T-helper 1 cell treated with Interleukin-12 subunit alpha and Interleukin-12 subunit beta and Interleukin-4 antibody, amounts not matched to agents 30 μg/mL and 1 μg/mL, for 36 hours (primary cell): ENCODE data around the gene CACNA2D3.

Source experiments
- H3K27ac Mint-ChIP-seq: one replicate; pipeline ENCODE4 v1.8.0; 2021; ENCODE audit warnings: mild to moderate bottlenecking, mixed read lengths
- H3K27me3 Mint-ChIP-seq: one replicate; pipeline ENCODE4 v1.8.0; 2021; ENCODE audit warnings: low read depth, mixed read lengths
- H3K36me3 Mint-ChIP-seq: one replicate; pipeline ENCODE4 v1.8.0; 2021; ENCODE audit warnings: low read depth, mixed read lengths
- H3K4me1 Mint-ChIP-seq: one replicate; pipeline ENCODE4 v1.8.0; 2021; ENCODE audit warnings: low read depth, mixed read lengths
- H3K4me3 Mint-ChIP-seq: one replicate; pipeline ENCODE4 v1.8.0; 2021; ENCODE audit warnings: mild to moderate bottlenecking, moderate library complexity, mixed read lengths
- H3K9me3 Mint-ChIP-seq: one replicate; pipeline ENCODE4 v1.8.0; 2021; ENCODE audit warnings: mixed read lengths

The CACNA2D3 gene

DNA sequence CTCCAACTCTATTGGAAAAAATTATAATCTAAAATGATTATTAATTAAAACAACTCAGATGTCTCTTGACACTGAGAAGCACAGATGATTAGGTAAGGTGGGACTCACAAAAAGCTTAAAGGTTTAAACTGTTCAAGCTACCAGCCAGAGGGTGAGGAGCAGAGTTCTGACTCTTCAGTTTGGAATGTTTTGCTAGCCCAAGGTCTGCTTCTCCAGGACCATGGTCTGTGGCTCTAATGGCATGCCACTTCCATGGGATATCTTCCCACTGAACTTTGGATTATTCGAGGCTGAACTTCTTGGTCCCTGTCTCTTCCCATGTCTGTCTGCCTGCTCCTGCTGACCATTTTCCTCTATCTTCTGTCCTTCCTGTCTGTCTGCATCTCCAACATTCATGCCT, 49.2 kb downstream of the CACNA2D3 start:
- Mint-ChIP-seq H3K4me3 (no peak overlapping the region), H3K27ac (no peak overlapping the region), H3K36me3 (no peaks in the 10 kb centered on the region), H3K9me3 (no peaks in the 10 kb centered on the region), H3K27me3 (no peaks in the 10 kb centered on the region), H3K4me1 (no peaks in the 10 kb centered on the region)

DNA sequence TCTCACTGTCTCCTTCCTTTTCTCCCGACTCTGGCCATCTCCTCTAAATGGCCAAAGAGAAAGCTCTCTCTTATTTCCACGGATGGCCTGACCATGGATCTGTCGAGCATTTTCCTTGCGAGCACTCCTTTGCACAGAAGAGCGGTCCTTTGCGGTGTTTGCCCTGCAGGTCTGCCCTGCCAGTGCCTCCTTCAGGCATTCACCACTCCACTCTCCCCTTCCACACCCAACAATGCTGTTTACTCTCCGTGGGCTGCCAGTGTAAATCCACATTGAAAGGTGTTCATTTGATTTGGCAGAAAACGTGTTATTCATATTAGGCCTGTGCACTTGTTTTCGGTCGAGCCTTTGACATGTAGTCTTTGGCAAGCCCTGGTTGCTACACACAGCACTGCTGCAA, 49.6 kb downstream of the CACNA2D3 start:
- H3K27ac Mint-ChIP-seq, result no peak overlapping the region

DNA sequence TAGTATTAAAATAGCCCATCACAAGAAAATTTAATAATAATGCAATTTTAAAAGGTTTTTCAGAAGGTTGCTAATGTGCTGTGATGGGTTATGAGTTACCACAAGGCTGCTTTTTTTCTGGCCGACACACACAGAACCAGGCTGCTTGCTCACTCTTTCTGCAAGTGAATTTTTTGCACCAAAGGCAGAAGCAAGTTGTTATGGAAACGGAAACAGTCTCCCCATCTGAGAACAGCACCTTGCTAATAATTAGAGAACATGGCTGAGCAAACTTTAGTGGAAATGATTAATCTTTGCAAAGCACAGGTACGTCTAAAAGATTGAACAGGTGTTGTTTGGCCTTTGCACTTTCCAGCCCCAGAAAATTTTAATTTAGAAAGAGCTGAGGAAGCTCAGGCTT, 51.0 kb downstream of the CACNA2D3 start:
- H3K27me3 Mint-ChIP-seq, result no peaks in the 10 kb centered on the region
- H3K27ac Mint-ChIP-seq, result no peak overlapping the region
- no peaks in the 10 kb centered on the region for H3K4me1 Mint-ChIP-seq
- H3K36me3 Mint-ChIP-seq, result no peaks in the 10 kb centered on the region
- H3K4me3 Mint-ChIP-seq, result no peak overlapping the region
- no peaks in the 10 kb centered on the region for H3K9me3 Mint-ChIP-seq

More for the DNA sequence above, 49.6 kb downstream of the CACNA2D3 start:
- H3K9me3 Mint-ChIP-seq, result no peaks in the 10 kb centered on the region
- no peak overlapping the region for H3K4me3 Mint-ChIP-seq
- H3K36me3 Mint-ChIP-seq, result no peaks in the 10 kb centered on the region
- H3K4me1 Mint-ChIP-seq, result no peaks in the 10 kb centered on the region
- no peaks in the 10 kb centered on the region for H3K27me3 Mint-ChIP-seq

DNA sequence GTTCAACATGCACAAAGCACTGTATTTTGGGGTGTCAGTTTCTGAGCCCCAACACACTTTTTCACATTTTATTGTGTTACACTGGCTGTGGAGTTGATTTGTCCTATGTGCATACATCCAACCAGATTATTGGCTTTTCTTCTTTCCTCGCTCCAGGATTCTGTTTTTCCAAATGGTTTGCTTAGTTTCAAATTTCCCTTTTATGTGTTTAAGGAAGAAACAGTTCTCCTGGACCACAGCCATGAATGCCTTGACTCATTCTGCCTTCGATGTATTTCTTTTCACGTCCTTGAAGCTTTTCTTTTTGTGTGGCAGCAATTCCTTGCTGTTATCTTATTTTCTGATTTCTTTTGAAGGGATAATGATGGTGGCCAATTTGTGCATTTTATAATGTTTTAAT, 53.8 kb downstream of the CACNA2D3 start:
- Mint-ChIP-seq H3K9me3 (no peaks in the 10 kb centered on the region), H3K36me3 (no peaks in the 10 kb centered on the region), H3K4me1 (no peaks in the 10 kb centered on the region), H3K27me3 (no peaks in the 10 kb centered on the region), H3K27ac (no peak overlapping the region), H3K4me3 (no peak overlapping the region)

DNA sequence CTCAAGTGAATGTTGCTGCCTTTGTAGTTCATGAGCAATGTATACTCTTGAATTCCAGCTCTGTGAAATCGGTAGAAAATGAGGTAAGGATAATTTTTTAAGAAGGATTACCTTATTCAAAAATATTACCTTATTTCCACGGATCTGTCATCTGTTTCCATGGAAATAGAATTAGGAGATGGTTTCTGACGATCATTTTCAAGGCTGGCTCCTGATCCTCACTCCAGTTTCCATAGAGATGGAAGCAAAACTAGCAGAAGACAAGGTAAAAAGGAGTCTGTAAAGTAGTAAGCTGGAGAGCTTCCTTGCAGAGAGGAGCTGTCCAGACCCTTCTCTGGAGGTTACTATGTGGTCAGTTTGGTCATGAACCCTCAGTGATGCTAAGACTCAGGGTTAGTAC, 55.5 kb downstream of the CACNA2D3 start:
- Mint-ChIP-seq H3K27ac (no peak overlapping the region), H3K27me3 (no peaks in the 10 kb centered on the region), H3K9me3 (no peaks in the 10 kb centered on the region), H3K4me1 (no peaks in the 10 kb centered on the region), H3K4me3 (no peak overlapping the region), H3K36me3 (no peaks in the 10 kb centered on the region)

DNA sequence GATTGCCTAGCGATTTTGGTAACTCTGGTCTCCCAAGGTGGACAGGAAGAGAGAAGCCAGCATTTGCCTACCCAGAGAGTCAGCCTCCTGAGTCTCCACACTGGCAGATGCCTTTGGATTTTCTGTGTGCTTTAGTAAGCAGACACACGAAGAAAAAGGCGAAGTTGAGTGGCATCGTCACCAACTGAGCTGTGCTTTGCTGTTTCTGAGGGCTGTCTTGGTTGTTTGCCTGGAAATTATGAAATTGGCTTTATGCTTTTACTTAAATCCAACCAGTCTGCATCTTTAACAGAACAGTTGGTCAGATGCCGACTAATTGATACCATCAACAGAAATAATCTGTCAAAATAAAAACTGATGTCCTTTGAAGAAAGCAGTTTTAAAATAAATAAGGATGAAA, 56.0 kb downstream of the CACNA2D3 start:
- Mint-ChIP-seq H3K4me3 (no peak overlapping the region), H3K4me1 (no peaks in the 10 kb centered on the region), H3K27ac (no peak overlapping the region), H3K9me3 (no peaks in the 10 kb centered on the region), H3K27me3 (no peaks in the 10 kb centered on the region), H3K36me3 (no peaks in the 10 kb centered on the region)

DNA sequence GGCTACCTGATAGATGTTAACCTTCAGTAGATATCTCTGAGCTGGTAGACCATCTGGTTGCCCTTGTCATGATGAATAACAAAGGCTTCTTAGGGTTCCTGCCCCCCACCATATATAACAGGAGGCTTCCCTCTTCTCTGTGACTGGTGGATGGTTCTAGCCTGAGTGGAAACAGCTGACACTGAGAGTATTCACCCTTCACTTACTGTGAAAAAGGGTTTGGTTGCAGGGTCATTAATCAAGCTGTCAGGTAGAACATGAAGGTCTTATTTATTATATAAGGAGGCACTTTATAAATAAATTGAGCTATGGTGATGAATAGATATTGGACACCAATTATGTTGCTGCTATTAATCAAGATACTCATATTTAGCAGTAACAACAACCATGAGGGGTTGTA, 58.6 kb downstream of the CACNA2D3 start:
- H3K36me3 Mint-ChIP-seq, result no peaks in the 10 kb centered on the region
- no peaks in the 10 kb centered on the region for H3K4me1 Mint-ChIP-seq
- H3K27me3 Mint-ChIP-seq, result no peaks in the 10 kb centered on the region
- H3K27ac Mint-ChIP-seq, result no peak overlapping the region
- H3K9me3 Mint-ChIP-seq, result no peaks in the 10 kb centered on the region
- no peak overlapping the region for H3K4me3 Mint-ChIP-seq

DNA sequence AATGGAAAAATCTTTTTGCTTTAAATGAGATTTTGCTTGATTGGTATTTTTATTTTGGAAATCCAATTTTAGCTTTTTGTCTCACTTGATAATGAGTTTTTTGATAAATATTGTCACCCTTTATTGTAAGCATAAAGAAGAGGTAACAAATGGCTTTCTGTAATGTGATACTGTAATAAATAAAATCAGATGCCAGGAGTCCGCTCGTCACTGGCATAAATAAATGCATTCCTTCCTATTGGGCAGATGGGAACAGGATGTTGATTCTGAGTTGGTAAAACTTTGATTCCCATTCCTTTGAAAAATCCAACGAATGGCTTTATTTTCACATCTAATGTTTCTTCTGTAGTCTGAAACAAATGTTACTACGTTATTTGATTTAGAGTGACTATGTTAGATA, 59.9 kb downstream of the CACNA2D3 start:
- H3K4me3 Mint-ChIP-seq, result no peak overlapping the region
- H3K27ac Mint-ChIP-seq, result no peak overlapping the region
- no peaks in the 10 kb centered on the region for H3K9me3 Mint-ChIP-seq
- no peaks in the 10 kb centered on the region for H3K27me3 Mint-ChIP-seq
- H3K4me1 Mint-ChIP-seq, result no peaks in the 10 kb centered on the region
- no peaks in the 10 kb centered on the region for H3K36me3 Mint-ChIP-seq

DNA sequence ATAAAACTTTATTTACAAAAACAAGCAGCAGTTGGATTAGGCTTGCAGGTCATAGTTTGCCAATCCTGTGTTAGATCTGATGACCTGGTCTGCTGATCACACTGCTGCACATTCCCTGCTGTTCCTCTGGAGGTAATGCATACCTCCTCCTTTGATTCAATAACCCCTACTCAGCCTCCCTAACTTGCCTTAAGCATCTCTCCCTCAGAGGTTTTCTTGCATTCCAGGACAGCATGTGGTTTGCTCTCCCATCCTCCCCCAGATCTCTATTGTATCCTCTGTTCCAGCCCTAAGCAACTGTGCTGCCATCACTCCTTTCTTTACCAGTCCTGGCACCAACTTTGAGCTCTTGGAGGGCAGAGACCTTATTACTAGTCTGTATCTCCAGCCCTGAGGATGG, 63.4 kb downstream of the CACNA2D3 start:
- no peaks in the 10 kb centered on the region for H3K4me1 Mint-ChIP-seq
- H3K27ac Mint-ChIP-seq, result no peak overlapping the region
- H3K4me3 Mint-ChIP-seq, result no peak overlapping the region
- H3K36me3 Mint-ChIP-seq, result no peaks in the 10 kb centered on the region
- H3K9me3 Mint-ChIP-seq, result peaks cover 4% of the 10 kb centered on the region
- H3K27me3 Mint-ChIP-seq, result no peaks in the 10 kb centered on the region

DNA sequence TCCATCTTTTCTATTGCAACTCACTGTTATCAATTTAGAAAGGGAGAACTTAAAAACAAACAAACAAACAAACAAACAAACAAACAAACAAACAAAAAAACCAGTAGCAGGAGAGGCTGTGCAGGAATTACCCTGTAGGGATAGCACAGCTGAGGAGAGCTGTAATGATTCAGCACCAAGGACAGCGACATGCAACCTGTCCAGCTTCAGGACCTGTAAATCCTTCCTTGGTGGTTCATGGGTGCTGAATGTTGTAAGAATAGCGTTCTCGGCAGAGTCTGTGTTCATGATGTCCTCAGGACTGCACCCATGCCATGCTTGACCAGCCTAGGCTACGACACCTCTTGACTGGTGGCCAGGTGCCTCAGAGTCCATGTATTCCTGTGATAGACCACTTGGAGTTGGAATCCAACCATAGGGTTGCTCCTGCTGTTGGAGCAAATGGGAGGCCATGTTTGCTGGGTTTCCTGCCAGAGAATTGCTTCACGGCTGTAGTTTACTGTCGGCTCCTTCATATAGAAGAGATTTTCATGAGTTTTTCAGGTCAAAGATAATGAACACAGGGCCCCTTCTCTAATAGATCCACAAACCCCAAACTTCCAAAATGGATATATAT, 65.9 kb downstream of the CACNA2D3 start:
- Mint-ChIP-seq H3K9me3 (peaks cover 4% of the 10 kb centered on the region), H3K27ac (no peak overlapping the region), H3K4me3 (no peak overlapping the region), H3K36me3 (no peaks in the 10 kb centered on the region), H3K27me3 (no peaks in the 10 kb centered on the region), H3K4me1 (no peaks in the 10 kb centered on the region)

DNA sequence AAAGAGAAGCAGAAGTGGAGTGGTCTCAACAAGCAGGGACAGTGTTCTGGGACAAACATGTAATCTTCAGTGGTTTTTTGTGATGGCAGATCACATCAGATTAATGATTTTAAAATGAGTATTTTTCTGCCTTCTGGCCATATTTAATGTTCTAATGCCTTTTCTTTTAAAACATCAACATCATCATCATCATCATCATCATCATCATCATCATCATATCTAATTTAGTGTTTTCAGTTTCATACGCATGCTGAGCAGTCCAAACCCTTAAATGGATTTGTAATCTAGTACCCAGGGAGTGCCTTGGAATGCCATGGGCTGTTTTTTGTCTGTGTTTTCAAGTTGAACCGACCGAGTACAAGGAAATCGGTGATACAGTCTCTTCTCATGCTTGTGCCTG, 68.9 kb downstream of the CACNA2D3 start:
- no peaks in the 10 kb centered on the region for H3K36me3 Mint-ChIP-seq
- H3K4me3 Mint-ChIP-seq, result no peak overlapping the region
- H3K9me3 Mint-ChIP-seq, result peaks cover 4% of the 10 kb centered on the region
- H3K27ac Mint-ChIP-seq, result no peak overlapping the region
- no peaks in the 10 kb centered on the region for H3K27me3 Mint-ChIP-seq
- H3K4me1 Mint-ChIP-seq, result no peaks in the 10 kb centered on the region

DNA sequence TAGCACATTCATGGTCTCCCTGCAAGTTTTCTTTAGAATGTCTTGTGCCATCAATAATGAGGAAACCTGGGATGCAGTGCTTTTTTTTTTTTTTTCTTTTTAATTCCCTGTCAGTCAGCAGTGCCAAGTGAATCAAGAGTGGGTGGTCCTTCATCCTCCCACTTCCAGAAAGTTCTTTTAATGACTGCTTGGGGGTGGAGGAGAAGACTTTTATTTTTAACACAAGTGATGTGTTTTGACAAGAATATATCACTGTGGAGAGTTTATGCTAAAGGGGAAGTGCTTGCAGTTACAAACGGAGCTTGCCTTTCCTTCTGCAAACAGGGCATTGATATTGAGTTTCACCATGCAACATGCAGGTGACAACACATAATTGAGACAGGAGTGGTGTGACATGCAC, 69.7 kb downstream of the CACNA2D3 start:
- Mint-ChIP-seq H3K4me1 (no peaks in the 10 kb centered on the region), H3K4me3 (no peak overlapping the region), H3K36me3 (no peaks in the 10 kb centered on the region), H3K9me3 (peaks cover 4% of the 10 kb centered on the region), H3K27me3 (no peaks in the 10 kb centered on the region), H3K27ac (no peak overlapping the region)

DNA sequence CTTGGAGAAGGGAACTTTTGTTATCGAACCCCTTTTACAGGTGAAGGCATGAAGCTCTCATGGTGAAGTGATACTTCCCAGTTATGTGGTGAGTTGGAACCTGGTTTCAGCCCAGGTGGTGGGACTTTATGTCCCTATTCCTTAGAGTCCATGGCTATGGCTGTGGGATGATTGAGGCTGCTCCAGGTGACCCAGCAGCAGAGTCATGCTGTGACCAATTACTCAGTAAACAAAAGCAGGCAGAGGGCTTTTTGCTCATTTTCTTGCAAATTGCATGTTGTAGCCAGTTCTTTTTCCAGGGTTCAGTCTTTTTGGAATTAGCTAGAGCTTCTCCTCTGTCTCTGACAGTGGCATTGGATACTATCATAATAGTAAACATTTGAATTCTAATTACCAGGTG, 70.7 kb downstream of the CACNA2D3 start:
- no peaks in the 10 kb centered on the region for H3K4me1 Mint-ChIP-seq
- H3K4me3 Mint-ChIP-seq, result no peak overlapping the region
- no peak overlapping the region for H3K27ac Mint-ChIP-seq
- peaks cover 4% of the 10 kb centered on the region for H3K9me3 Mint-ChIP-seq
- H3K36me3 Mint-ChIP-seq, result no peaks in the 10 kb centered on the region
- H3K27me3 Mint-ChIP-seq, result no peaks in the 10 kb centered on the region

DNA sequence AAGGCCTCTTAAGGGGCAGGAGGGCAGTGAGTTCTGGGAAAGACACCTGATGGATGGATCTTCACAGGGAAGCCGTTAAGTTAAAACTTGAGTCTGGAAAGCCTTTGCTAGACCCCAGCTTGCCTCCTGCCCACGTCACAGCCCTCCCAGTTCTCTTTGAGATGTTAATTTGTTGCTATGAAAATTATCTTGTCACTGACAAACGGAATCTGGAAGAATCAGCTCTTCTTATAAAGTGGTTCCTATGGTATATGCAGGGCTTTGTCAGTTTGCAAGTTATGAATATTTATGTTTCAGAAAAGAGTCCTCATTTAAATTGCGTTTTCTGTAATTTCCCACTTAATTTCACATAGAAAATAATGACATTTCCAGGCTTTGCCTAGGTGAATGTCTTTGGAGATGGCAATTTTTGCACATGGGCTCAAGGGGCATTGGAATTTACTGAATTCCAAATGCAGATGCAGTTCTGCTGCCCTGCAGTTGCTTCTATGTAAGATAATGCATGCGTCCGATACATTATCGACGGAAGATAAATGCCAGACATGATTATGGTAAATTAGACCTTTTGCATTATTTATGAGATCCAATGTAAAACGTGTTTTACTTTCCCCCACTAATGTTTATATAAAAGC, 74.1 kb downstream of the CACNA2D3 start:
- H3K4me3 Mint-ChIP-seq, result no peak overlapping the region
- no peaks in the 10 kb centered on the region for H3K9me3 Mint-ChIP-seq
- H3K27me3 Mint-ChIP-seq, result no peaks in the 10 kb centered on the region
- H3K27ac Mint-ChIP-seq, result no peak overlapping the region
- H3K36me3 Mint-ChIP-seq, result no peaks in the 10 kb centered on the region
- no peaks in the 10 kb centered on the region for H3K4me1 Mint-ChIP-seq

DNA sequence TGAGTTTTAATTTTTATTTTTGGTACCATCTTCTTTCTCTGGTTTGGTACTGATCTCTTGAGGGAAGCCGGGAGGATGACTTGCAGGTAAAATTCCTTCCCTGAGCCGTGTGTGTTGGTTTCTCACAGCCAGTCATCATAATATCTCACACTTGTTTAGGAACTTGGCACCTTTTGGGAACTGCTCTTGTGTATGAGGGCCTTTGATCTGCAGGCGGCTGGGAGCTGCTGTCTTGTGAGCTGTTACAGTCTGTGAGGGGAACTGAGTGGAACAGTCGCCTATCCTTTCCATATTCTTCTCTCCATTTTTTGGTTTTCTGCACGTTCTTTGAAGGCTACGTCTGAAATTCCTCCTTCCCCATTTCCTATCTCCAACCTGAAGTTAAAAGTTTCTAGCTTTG, 75.2 kb downstream of the CACNA2D3 start:
- H3K36me3 Mint-ChIP-seq, result no peaks in the 10 kb centered on the region
- H3K27me3 Mint-ChIP-seq, result no peaks in the 10 kb centered on the region
- H3K27ac Mint-ChIP-seq, result no peak overlapping the region
- H3K4me1 Mint-ChIP-seq, result no peaks in the 10 kb centered on the region
- H3K4me3 Mint-ChIP-seq, result no peak overlapping the region
- H3K9me3 Mint-ChIP-seq, result no peaks in the 10 kb centered on the region

DNA sequence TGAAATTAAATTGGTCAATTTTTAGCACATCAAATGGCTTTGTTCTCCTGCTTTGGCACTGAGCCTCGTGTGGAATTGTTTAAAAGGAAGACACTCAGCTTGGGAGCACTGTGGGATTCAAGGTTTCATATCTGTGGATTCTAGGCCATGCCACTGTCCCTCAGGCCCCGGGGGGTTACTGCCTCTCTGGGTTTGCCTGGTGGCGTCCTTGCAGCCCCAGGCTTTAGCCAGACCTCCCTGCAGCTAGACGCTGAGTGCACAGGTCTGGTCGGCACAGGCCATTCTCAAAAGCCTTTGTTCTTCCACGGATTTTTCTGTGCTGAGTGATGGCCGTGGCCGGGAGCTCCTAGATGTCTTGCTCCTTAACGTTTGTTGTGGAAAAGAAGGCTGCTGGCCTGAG, 76.2 kb downstream of the CACNA2D3 start:
- no peak overlapping the region for H3K27ac Mint-ChIP-seq
- no peak overlapping the region for H3K4me3 Mint-ChIP-seq
- H3K9me3 Mint-ChIP-seq, result no peaks in the 10 kb centered on the region
- no peaks in the 10 kb centered on the region for H3K36me3 Mint-ChIP-seq
- H3K4me1 Mint-ChIP-seq, result no peaks in the 10 kb centered on the region
- no peaks in the 10 kb centered on the region for H3K27me3 Mint-ChIP-seq
